ENCODE results near the gene RTL10. TPM values are rescaled to one million over a fixed set of nuclear protein-coding genes. Genes with fewer than 3 reads are reported as not detected.
A peak's percentile ranks its signal among the peaks of the same experiment; 100 is the strongest.

The RTL10 gene
- total and polyA plus RNA-seq, 9 donors = 7.1 to 54.3 (median 15.3) TPM

GRCh38 chr22:19806213-19807160 lies 48.2 kb downstream of the RTL10 start:
- H3K27me3 ChIP-seq = no peaks in the 10 kb centered on the region
- H3K4me3 ChIP-seq = no peak overlapping the region
- 82 to 88% (median 84%) methylated on average over 38 of the region's 38 CpGs for WGBS, 3 donors
- TF ChIP-seq EP300 (IDR thresholded peaks at IDR 0.05) (no peak), POLR2A (IDR thresholded peaks at IDR 0.05) (no peak)
- TF ChIP-seq, protein P1, sequence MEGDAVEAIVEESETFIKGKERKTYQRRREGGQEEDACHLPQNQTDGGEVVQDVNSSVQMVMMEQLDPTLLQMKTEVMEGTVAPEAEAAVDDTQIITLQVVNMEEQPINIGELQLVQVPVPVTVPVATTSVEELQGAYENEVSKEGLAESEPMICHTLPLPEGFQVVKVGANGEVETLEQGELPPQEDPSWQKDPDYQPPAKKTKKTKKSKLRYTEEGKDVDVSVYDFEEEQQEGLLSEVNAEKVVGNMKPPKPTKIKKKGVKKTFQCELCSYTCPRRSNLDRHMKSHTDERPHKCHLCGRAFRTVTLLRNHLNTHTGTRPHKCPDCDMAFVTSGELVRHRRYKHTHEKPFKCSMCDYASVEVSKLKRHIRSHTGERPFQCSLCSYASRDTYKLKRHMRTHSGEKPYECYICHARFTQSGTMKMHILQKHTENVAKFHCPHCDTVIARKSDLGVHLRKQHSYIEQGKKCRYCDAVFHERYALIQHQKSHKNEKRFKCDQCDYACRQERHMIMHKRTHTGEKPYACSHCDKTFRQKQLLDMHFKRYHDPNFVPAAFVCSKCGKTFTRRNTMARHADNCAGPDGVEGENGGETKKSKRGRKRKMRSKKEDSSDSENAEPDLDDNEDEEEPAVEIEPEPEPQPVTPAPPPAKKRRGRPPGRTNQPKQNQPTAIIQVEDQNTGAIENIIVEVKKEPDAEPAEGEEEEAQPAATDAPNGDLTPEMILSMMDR (IDR thresholded peaks at IDR 0.05) = no peak
- peaks cover 7% of the 10 kb centered on the region for H3K4me1 ChIP-seq (ENCODE audit: insufficient read depth)
- no peak overlapping the region for H3K27ac ChIP-seq
- DNase-seq = peak in 4 of 5 donors; percentile 22 to 43 (median 22)
- H3K9me3 ChIP-seq = no peaks in the 10 kb centered on the region
- intact Hi-C loops (cut with DNase I) = no loop called here
- no peaks in the 10 kb centered on the region for H3K36me3 ChIP-seq

GRCh38 chr22:19805821-19806212 lies 48.9 kb downstream of the RTL10 start:
- Histone ChIP-seq H3K4me1 (ENCODE audit: insufficient read depth) (peaks cover 2% of the 10 kb centered on the region), H3K27ac (no peak overlapping the region), H3K9me3 (no peaks in the 10 kb centered on the region), H3K4me3 (no peak overlapping the region), H3K27me3 (no peaks in the 10 kb centered on the region), H3K36me3 (no peaks in the 10 kb centered on the region)
- DNase-seq = peak in 1 of 5 donors; percentile 8
- intact Hi-C loops (cut with DNase I) = no loop called here
- 85 to 91% (median 86%) methylated on average over 8 of the region's 8 CpGs for WGBS, 3 donors
- TF ChIP-seq EP300 (IDR thresholded peaks at IDR 0.05) (no peak), POLR2A (IDR thresholded peaks at IDR 0.05) (no peak)
- TF ChIP-seq, protein P1 (IDR thresholded peaks at IDR 0.05) = no peak

Other genes with a start within 250 kb of the RTL10 start
- 10 to 100 TPM; 21.0 to 55.0 (median 38.9) TPM for gene SEPTIN5, start 140.4 kb downstream of the RTL10 start, total RNA-seq
- gene SEPTIN5, start 140.4 kb downstream of the RTL10 start, polyA plus RNA-seq = 10 to 100 TPM; 29.2 to 30.9 TPM
- gene GP1BB, start 131.3 kb downstream of the RTL10 start, total RNA-seq = 10 to 100 TPM in 1 of 7 donors, 1 to 10 TPM in 5, under 1 TPM in 1; 0.71 to 21.5 (median 8.4) TPM
- 1 to 10 TPM in 1 of 2 donors, not detected in 1; 3.7 TPM for gene GP1BB, start 131.3 kb downstream of the RTL10 start, polyA plus RNA-seq
- gene TBX1, start 94.1 kb downstream of the RTL10 start, total RNA-seq = 10 to 100 TPM in 1 of 7 donors, 1 to 10 TPM in 5, not detected in 1; 1.5 to 23.8 (median 2.9) TPM
- gene TBX1, start 94.1 kb downstream of the RTL10 start, polyA plus RNA-seq = 1 to 10 TPM; 1.2 to 3.2 TPM
- gene GNB1L, start within 50 bp of the RTL10 start, total RNA-seq = 10 to 100 TPM in 2 of 7 donors, 1 to 10 TPM in 5; 3.1 to 14.9 (median 6.0) TPM
- gene GNB1L, start within 50 bp of the RTL10 start, polyA plus RNA-seq = 1 to 10 TPM in 1 of 2 donors, not detected in 1; 5.1 TPM
- 100 to 1,000 TPM; 143 to 194 (median 161) TPM for gene COMT, start 86.9 kb upstream of the RTL10 start, total RNA-seq
- gene COMT, start 86.9 kb upstream of the RTL10 start, polyA plus RNA-seq = 100 to 1,000 TPM in 1 of 2 donors, 10 to 100 TPM in 1; 23.1 to 200 TPM
- gene TXNRD2, start 86.9 kb upstream of the RTL10 start, total RNA-seq = 10 to 100 TPM; 21.3 to 37.3 (median 26.9) TPM
- gene TXNRD2, start 86.9 kb upstream of the RTL10 start, polyA plus RNA-seq = 10 to 100 TPM; 21.3 to 37.8 TPM
- 10 to 100 TPM in 6 of 7 donors, 1 to 10 TPM in 1; 9.0 to 23.8 (median 14.0) TPM for gene ARVCF, start 161.9 kb upstream of the RTL10 start, total RNA-seq
- 10 to 100 TPM in 1 of 2 donors, under 1 TPM in 1; 0.42 to 17.4 TPM for gene ARVCF, start 161.9 kb upstream of the RTL10 start, polyA plus RNA-seq
- gene TANGO2, start 166.2 kb upstream of the RTL10 start, total RNA-seq = 10 to 100 TPM; 11.8 to 17.5 (median 13.3) TPM
- 10 to 100 TPM; 11.0 to 17.2 TPM for gene TANGO2, start 166.2 kb upstream of the RTL10 start, polyA plus RNA-seq
- gene DGCR8, start 225.4 kb upstream of the RTL10 start, total RNA-seq = 10 to 100 TPM; 15.9 to 46.5 (median 40.1) TPM
- 10 to 100 TPM; 17.2 to 21.4 TPM for gene DGCR8, start 225.4 kb upstream of the RTL10 start, polyA plus RNA-seq

Measured in ovary (tissue), 9 donors.